Mesenchymal stem cell (in vitro differentiated cells and primary cell): Measurements from ENCODE around the gene MTMR12.

Source experiments
- DNase-seq: peaks from one replicate; pipeline ENCODE4 v3.0.0-alpha.2; 2013
- H2AFZ ChIP-seq: one replicate; pipeline ENCODE4 v1.6.1; 2013; ENCODE audit warnings: low read depth, mild to moderate bottlenecking, control low read depth, inconsistent platforms, low read length, moderate library complexity
- H2AK5ac ChIP-seq: 2 replicates; pipeline ENCODE4 v1.6.1; 2013; ENCODE audit warnings: low read length, moderate library complexity, mild to moderate bottlenecking, inconsistent platforms; ENCODE audit not compliant: severe bottlenecking
- H2BK120ac ChIP-seq: one replicate; pipeline ENCODE4 v1.6.1; 2013; ENCODE audit warnings: low read depth, mild to moderate bottlenecking, inconsistent platforms, low read length, moderate library complexity
- H2BK12ac ChIP-seq, 2 experiments: one replicate each; pipeline ENCODE4 v1.6.1; 2013; ENCODE audit warnings: inconsistent platforms in 2 of 2, low read length in 2 of 2, mild to moderate bottlenecking in 2 of 2, moderate library complexity in 2 of 2, control low read depth in 1 of 2
- H2BK15ac ChIP-seq: one replicate; pipeline ENCODE4 v1.6.1; 2013; ENCODE audit warnings: mild to moderate bottlenecking, low read depth, inconsistent platforms; ENCODE audit not compliant: poor library complexity, severe bottlenecking
- H2BK5ac ChIP-seq: 2 replicates; pipeline ENCODE4 v1.6.1; 2013; ENCODE audit warnings: low read depth, mild to moderate bottlenecking, low read length, control low read depth, inconsistent platforms; ENCODE audit not compliant: poor library complexity, severe bottlenecking
- H3K14ac ChIP-seq, 2 experiments: one replicate each; pipeline ENCODE4 v1.6.1; 2013; ENCODE audit warnings: inconsistent platforms in 2 of 2, low read length in 2 of 2, control low read depth in 1 of 2, mild to moderate bottlenecking in 1 of 2, moderate library complexity in 1 of 2
- H3K18ac ChIP-seq, 2 experiments: one replicate each; pipeline ENCODE4 v1.6.1; 2013; ENCODE audit warnings: inconsistent platforms in 2 of 2, low read length in 2 of 2, control low read depth in 1 of 2, low read depth in 1 of 2, mild to moderate bottlenecking in 1 of 2
- H3K23ac ChIP-seq, 2 experiments: one replicate each; pipeline ENCODE4 v1.6.1; 2013; ENCODE audit warnings: inconsistent platforms in 2 of 2, low read length in 2 of 2, mild to moderate bottlenecking in 2 of 2, moderate library complexity in 2 of 2, control low read depth in 1 of 2
- H3K27ac ChIP-seq: 2 replicates; pipeline ENCODE4 v1.5.1; 2013; ENCODE audit warnings: mild to moderate bottlenecking, moderate library complexity, low read length, control low read depth, inconsistent platforms; ENCODE audit not compliant: poor library complexity, severe bottlenecking
- H3K27me3 ChIP-seq, 2 experiments: 2 replicates each; pipeline versions ENCODE4 v1.6.1 to v1.7.0; 2013; ENCODE audit warnings: low read length in 2 of 2, mild to moderate bottlenecking in 2 of 2, moderate library complexity in 2 of 2, control low read depth in 1 of 2, inconsistent platforms in 1 of 2; ENCODE audit not compliant: control insufficient read depth in 1 of 2, insufficient read depth in 1 of 2
- H3K36me3 ChIP-seq, 2 experiments: 2 replicates each; pipeline versions ENCODE4 v1.6.1 to v1.7.0; 2013; ENCODE audit warnings: low read length in 2 of 2, control low read depth in 1 of 2, inconsistent platforms in 1 of 2, low read depth in 1 of 2, mild to moderate bottlenecking in 1 of 2; ENCODE audit not compliant: insufficient read depth in 2 of 2, control insufficient read depth in 1 of 2
- H3K4ac ChIP-seq, 2 experiments: one replicate each; pipeline ENCODE4 v1.6.1; 2013; ENCODE audit warnings: inconsistent platforms in 2 of 2, low read length in 2 of 2, mild to moderate bottlenecking in 2 of 2, moderate library complexity in 2 of 2, control low read depth in 1 of 2, low read depth in 1 of 2
- H3K4me1 ChIP-seq: 2 replicates; pipeline ENCODE4 v1.6.1; 2013; ENCODE audit warnings: low read depth, low read length, control low read depth; ENCODE audit not compliant: control insufficient read depth, insufficient read depth
- H3K4me2 ChIP-seq: 2 replicates; pipeline ENCODE4 v1.6.1; 2013; ENCODE audit warnings: low read length, mild to moderate bottlenecking, inconsistent platforms; ENCODE audit not compliant: poor library complexity, severe bottlenecking
- H3K4me3 ChIP-seq, 2 experiments: 2 replicates each; pipeline versions ENCODE4 v1.5.1 to v1.7.0; 2013; ENCODE audit warnings: low read length in 2 of 2, mild to moderate bottlenecking in 2 of 2, control low read depth in 1 of 2, low read depth in 1 of 2; ENCODE audit not compliant: insufficient read depth in 1 of 2
- H3K79me1 ChIP-seq: replicated peaks from 2 replicates; pipeline ENCODE4 v1.6.1; 2013; ENCODE audit warnings: mild to moderate bottlenecking, control low read depth, low read length, inconsistent platforms; ENCODE audit not compliant: poor library complexity, severe bottlenecking
- H3K9ac ChIP-seq: 2 replicates; pipeline ENCODE4 v1.7.0; 2013; ENCODE audit warnings: mild to moderate bottlenecking, low read length, moderate library complexity
- H3K9me3 ChIP-seq: 2 replicates; pipeline ENCODE4 v1.7.0; 2013; ENCODE audit warnings: mild to moderate bottlenecking, low read length; ENCODE audit not compliant: control insufficient read depth
- H4K8ac ChIP-seq: one replicate; pipeline ENCODE4 v1.6.1; 2013; ENCODE audit warnings: inconsistent platforms, mild to moderate bottlenecking, low read length, moderate library complexity
- H4K91ac ChIP-seq: one replicate; pipeline ENCODE4 v1.6.1; 2013; ENCODE audit warnings: mild to moderate bottlenecking, low read length, inconsistent platforms
- WGBS: methylation state at CpG from one replicate; pipeline ENCODE4 v1.1.7; 2013; ENCODE audit warnings: mixed read lengths; 5-methylcytosine and 5-hydroxymethylcytosine counted together

The MTMR12 gene

GRCh38 chr5:32193591-32193990, 119.1 kb downstream of the MTMR12 start:
- WGBS: 64% methylated on average over 7 of the region's 7 CpGs
- Histone ChIP-seq H2BK15ac (no peak overlapping the region), H2BK12ac (peak overlapping the region in 1 of 2 experiments; percentile 52)

GRCh38 chr5:32190095-32190494, 122.6 kb downstream of the MTMR12 start:
- H3K4me2 ChIP-seq: no peak overlapping the region
- H2BK5ac ChIP-seq: no peak overlapping the region
- H3K36me3 ChIP-seq: no peaks in the 10 kb centered on the region
- H3K23ac ChIP-seq: no peak overlapping the region
- DNase-seq: no peak
- H3K79me1 ChIP-seq: no peaks in the 10 kb centered on the region
- peak overlapping the region; percentile 50 for H3K9ac ChIP-seq
- H4K8ac ChIP-seq: no peak overlapping the region
- no peak overlapping the region for H3K18ac ChIP-seq
- H3K14ac ChIP-seq: no peak overlapping the region
- no peak overlapping the region for H2BK12ac ChIP-seq
- H3K9me3 ChIP-seq: peaks cover 6% of the 10 kb centered on the region
- WGBS: 89% methylated on average over 5 of the region's 5 CpGs
- H3K4me1 ChIP-seq: peaks cover 3% of the 10 kb centered on the region
- H3K27ac ChIP-seq: no peak overlapping the region
- H2BK15ac ChIP-seq: no peak overlapping the region
- no peak overlapping the region for H2AK5ac ChIP-seq
- peak overlapping the region in 1 of 2 experiments; percentile 51 for H3K4me3 ChIP-seq
- peak overlapping the region; percentile 2 for H2AFZ ChIP-seq
- no peak overlapping the region for H2BK120ac ChIP-seq
- no peak overlapping the region for H4K91ac ChIP-seq
- H3K27me3 ChIP-seq: no peaks in the 10 kb centered on the region
- H3K4ac ChIP-seq: no peak overlapping the region

More at GRCh38 chr5:32193591-32193990, 119.1 kb downstream of the MTMR12 start:
- no peak overlapping the region for H4K91ac ChIP-seq
- no peaks in the 10 kb centered on the region for H3K36me3 ChIP-seq
- H3K4me2 ChIP-seq: peak overlapping the region; percentile 70
- no peak overlapping the region for H2AK5ac ChIP-seq
- no peak overlapping the region for H3K4ac ChIP-seq
- H3K79me1 ChIP-seq: no peaks in the 10 kb centered on the region
- peak overlapping the region; percentile 0 for H3K9ac ChIP-seq
- peak overlapping the region; percentile 4 for H2AFZ ChIP-seq
- H3K23ac ChIP-seq: no peak overlapping the region
- peak overlapping the region in 1 of 2 experiments; percentile 57 for H3K18ac ChIP-seq
- DNase-seq: peak; percentile 77
- H3K27me3 ChIP-seq: no peaks in the 10 kb centered on the region
- no peak overlapping the region for H2BK120ac ChIP-seq
- H3K9me3 ChIP-seq: no peaks in the 10 kb centered on the region
- H3K4me3 ChIP-seq: no peak overlapping the region
- peak overlapping the region; percentile 35 for H3K27ac ChIP-seq
- H3K4me1 ChIP-seq: peaks cover 3% of the 10 kb centered on the region
- no peak overlapping the region for H2BK5ac ChIP-seq
- no peak overlapping the region for H4K8ac ChIP-seq
- no peak overlapping the region for H3K14ac ChIP-seq

DNA sequence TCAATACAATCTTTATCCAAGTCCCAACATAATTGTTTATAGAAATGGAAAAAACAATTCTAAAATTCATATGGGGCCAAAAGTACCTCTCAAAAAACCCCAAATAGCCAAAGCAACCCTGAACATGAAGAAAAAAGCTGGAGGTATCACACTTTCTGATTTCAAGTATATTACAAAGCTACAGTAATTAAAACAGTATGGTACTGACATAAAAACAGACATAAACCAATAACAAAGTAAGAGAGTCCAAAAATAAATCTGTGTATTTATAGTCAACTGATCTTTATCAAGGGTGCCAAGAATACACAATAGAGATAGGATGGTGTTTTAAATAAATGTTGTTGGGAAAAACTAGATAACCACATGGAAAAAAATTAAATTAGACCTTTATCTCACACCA, 125.1 kb downstream of the MTMR12 start:
- Histone ChIP-seq H3K36me3 (no peaks in the 10 kb centered on the region), H2AFZ (no peak overlapping the region), H2BK12ac (no peak overlapping the region), H3K9me3 (peaks cover 6% of the 10 kb centered on the region), H3K4me3 (no peak overlapping the region), H2BK5ac (no peak overlapping the region), H3K4ac (no peak overlapping the region), H3K9ac (no peak overlapping the region), H3K79me1 (no peaks in the 10 kb centered on the region), H3K18ac (no peak overlapping the region), H2BK15ac (no peak overlapping the region), H2AK5ac (no peak overlapping the region), H3K27ac (no peak overlapping the region), H3K14ac (no peak overlapping the region), H3K23ac (no peak overlapping the region), H3K4me1 (no peaks in the 10 kb centered on the region), H2BK120ac (no peak overlapping the region), H3K4me2 (no peak overlapping the region), H4K91ac (no peak overlapping the region), H3K27me3 (no peaks in the 10 kb centered on the region), H4K8ac (no peak overlapping the region)
- no peak for DNase-seq

DNA sequence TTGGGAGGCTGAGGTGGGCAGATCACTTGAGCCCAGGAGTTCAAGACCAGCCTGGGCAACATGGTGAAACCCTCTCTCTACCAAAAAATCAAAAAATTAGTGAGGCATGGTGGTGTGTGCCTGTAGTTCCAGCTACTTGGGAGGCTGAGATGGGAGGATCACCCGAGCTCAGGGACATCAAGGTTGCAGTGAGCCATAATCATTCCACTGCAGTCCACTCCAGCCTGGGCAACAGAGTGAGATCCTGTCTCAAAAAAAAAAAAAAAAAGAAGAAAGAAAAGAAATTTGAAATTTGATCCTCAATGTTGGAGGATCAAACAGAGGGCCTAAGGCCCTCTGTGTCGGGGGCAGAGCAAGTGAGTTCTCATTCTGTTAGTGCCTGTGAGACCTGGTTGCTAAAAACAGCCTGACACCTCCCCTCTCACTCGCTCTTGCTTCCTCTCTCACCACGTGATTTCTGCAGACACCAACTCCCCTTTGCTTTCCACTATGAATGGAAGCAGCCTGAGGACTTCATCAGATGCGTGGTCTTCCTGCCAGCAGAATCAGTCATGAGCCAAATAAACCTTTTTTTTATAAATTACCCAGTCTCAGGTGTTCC, 130.2 kb downstream of the MTMR12 start:
- Histone ChIP-seq H3K4me1 (no peaks in the 10 kb centered on the region), H3K27me3 (no peaks in the 10 kb centered on the region), H2AFZ (no peak overlapping the region), H3K9ac (no peak overlapping the region), H2AK5ac (no peak overlapping the region), H3K23ac (no peak overlapping the region), H3K18ac (no peak overlapping the region), H3K27ac (no peak overlapping the region), H2BK12ac (no peak overlapping the region), H3K9me3 (peaks cover 2% of the 10 kb centered on the region), H4K8ac (no peak overlapping the region), H3K79me1 (no peaks in the 10 kb centered on the region), H3K4ac (no peak overlapping the region), H3K14ac (no peak overlapping the region), H2BK120ac (no peak overlapping the region), H3K4me3 (no peak overlapping the region), H2BK15ac (no peak overlapping the region), H3K4me2 (no peak overlapping the region), H4K91ac (no peak overlapping the region), H3K36me3 (no peaks in the 10 kb centered on the region), H2BK5ac (no peak overlapping the region)
- no peak for DNase-seq
- WGBS: 61% methylated on average over 4 of the region's 5 CpGs
